ENCODE results near the gene OPTN.
"Not testable (repeated sequence)": the region's sequence is repeated elsewhere in the genome, so short reads cannot be mapped to it uniquely, and the experiment has no call there.

The OPTN gene

GRCh38 chr10:13090289-13090688 is 9.7 kb upstream of the OPTN start:
- no peak for DNase-seq (ENCODE audit: low read depth)

DNA sequence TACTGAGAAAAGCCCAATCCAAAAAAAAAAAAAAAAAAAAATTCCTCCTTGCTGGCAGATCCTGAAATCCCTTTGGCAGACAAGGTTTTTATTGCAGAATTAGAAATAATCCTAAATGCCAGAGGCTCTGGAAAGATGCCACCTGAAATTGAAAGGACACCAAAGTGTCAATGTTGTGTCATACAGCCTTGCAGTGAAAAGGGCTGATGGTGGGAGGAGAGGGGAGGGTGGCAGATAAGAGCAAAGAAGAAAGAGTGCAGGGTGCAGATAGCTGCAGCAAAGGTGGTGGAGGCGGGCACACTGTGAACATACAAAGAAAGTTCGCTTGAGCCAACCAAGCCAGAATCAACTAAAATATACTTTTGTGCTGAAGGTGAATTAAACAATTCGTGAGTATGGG is 8.2 kb upstream of the OPTN start:
- no peak for DNase-seq (ENCODE audit: low read depth)

DNA sequence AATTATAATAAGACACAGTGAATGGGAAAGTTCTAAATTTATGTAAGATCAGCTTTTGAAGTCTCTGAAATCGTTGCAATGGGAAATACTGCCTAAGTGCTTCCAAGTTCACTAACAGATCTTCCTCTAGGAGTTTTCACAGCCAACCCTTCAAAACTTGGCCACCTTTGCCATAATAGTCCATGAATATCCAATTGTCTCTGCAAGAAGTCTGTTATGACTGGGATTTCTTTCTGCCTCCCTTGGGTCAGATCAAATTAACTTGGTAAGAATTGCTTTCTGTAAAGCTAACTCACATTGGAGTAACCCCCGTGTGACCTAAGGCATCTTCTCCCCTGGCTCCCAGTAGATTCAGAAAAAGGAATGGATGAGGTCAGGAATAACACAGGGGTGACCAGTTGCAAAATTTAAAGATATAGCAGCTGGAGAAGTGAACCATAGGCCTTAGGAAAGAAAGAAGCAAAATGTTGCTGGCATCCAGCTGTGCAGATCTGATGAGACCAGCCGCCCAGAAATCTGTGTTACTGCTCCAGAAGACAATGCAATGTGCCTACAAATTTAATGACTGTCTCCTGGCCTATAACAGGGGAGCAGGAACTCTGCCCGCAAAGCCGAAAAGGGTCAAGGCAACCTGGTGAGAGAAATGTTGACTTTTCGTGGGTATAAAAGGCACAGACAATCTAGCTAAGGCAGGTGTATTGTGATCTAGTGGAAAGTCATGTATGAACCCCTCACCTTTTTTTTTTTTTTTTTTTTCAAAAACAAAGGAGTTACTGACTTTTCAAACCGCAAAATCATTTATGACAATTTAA is 7.5 kb upstream of the OPTN start:
- no peak for DNase-seq (ENCODE audit: low read depth)

GRCh38 chr10:13094082-13094481 is 5.9 kb upstream of the OPTN start:
- not testable (repeated sequence) for DNase-seq (ENCODE audit: low read depth)

GRCh38 chr10:13095094-13095493 is 4.9 kb upstream of the OPTN start:
- no peak for DNase-seq (ENCODE audit: low read depth)

DNA sequence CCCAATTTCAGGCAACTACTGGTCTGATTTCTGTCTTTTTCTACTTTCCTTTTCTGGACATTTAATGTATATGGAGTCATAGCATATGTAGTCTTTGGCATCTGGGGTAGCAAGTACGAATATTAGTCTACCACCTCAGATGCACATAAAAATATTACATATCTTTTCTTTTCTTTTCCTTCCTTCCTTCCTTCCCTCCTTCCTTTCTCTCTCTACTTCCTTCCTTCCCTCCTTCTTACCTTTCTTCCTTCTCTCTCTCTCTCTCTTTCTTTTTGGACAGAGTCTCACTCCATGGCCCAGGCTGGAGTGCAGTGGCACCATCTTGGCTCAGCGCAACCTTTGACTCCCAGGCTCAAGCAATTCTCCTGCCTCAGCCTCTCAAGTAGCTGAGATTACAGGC is 4.0 kb upstream of the OPTN start:
- no peak for DNase-seq (ENCODE audit: low read depth)

GRCh38 chr10:13099144-13099665 is 758 bp upstream of the OPTN start:
- no peak for DNase-seq (ENCODE audit: low read depth)

GRCh38 chr10:13100349-13101294 is 659 bp downstream of the OPTN start:
- no peak for DNase-seq (ENCODE audit: low read depth)

GRCh38 chr10:13102002-13102794 is 2.2 kb downstream of the OPTN start:
- DNase-seq (ENCODE audit: low read depth), result no peak

DNA sequence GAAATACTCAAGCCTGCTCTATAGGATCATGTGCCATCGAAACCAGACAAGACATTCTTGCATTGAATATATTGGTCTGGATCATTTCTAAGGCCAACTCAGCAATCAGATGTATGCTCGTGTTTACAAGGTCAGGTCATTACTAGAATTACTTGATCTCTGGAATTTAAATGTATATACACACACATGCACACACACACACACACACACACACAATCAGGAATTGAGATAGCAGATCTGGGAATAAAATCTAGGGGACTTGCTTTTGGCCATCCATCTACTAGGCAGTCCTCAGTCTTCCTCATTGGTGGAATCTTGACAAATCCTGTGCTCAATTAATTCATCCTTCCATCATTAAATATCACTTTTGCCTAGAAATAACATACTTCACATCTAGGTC is 3.6 kb downstream of the OPTN start:
- DNase-seq (ENCODE audit: low read depth), result no peak

DNA sequence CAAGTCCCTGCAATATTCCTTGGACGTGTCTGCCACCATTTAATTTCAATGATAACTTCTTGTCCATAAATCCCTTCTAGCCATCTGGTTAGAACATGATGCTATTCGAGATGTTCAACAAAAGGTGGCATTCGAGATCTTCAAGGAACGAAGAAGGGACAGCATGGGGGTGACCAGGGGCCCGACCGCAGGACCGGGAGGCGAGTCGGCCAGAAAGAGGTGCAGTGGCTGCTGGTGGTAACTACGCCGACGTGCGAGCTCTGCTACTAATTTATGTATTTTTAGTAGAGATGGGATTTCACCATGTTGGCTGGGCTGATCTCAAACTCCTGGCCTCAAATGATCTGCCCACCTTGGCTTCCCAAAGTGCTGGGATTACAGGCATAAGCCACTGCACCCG is 4.7 kb downstream of the OPTN start:
- no peak for DNase-seq (ENCODE audit: low read depth)

GRCh38 chr10:13105184-13105583 is 5.2 kb downstream of the OPTN start:
- DNase-seq (ENCODE audit: low read depth), result no peak

- DNase-seq (ENCODE audit: low read depth), result no peak
These were observed 6.6 kb downstream of the OPTN start for GRCh38 chr10:13106387-13107045.

DNA sequence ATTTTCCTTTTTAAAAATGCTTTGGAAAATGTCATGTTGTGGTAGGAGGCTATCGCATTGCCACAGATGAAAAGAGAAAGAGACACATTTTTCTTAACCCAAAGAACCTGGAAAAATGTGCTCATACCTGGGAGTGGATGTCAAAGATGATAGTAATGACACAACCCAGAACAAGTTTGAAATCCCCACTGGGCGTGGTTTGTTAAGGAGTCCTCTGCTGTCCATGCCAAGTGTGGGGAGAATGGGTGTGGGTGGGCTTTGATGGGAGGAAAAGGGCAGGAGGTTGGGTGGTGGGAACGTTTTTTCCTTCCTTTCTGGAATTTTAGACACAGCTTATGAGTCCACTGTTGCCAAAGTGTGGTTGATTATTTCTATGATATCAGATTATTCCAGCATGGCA is 10.9 kb downstream of the OPTN start:
- no peak for DNase-seq (ENCODE audit: low read depth)

- no peak for DNase-seq (ENCODE audit: low read depth)
These were observed 13.6 kb downstream of the OPTN start for GRCh38 chr10:13113544-13113943.

DNA sequence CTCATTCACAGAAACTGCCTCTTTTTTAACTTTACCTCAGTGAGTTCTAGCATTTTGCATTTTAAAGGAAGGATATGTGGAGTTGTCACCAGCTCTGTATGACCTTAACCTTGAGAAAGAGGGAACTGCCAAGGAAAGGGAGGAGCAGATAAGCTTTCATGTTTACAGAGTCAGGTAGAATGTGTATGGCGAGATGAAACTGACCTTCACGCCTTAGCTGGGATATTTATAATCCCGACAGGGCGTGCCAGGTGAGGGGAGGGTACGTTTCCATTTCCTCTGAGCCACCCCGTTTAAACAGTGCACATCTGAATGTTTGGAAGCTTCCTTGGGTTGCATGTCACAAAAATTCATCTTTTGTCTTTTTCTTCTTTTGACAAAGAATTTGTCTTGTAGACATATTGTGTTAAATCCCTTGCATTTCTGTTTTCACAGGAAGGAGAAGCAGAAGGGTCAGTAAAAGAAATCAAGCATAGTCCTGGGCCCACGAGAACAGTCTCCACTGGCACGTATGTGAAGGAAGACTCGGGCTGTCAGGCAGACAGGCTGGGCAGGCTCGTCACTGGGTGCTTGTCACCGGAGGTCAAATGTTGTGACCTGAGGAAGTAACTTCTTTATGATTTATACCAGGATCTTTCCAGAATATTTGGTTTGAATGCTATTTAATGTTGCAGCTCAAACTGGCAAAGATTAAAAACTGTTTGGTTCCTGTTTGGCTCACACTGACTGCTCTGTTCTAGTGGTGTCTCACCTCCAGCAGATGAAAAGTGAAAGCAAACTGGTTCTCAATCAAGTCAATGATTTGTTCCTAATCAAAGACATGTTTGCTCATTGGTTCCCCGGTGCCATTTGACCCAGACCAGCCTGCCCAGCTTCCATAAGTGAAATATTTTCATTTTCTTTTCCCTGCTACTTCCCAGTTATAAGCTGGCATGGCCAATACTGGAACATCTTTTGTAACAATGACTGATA is 16.2 kb downstream of the OPTN start:
- no peak for DNase-seq (ENCODE audit: low read depth)

DNA sequence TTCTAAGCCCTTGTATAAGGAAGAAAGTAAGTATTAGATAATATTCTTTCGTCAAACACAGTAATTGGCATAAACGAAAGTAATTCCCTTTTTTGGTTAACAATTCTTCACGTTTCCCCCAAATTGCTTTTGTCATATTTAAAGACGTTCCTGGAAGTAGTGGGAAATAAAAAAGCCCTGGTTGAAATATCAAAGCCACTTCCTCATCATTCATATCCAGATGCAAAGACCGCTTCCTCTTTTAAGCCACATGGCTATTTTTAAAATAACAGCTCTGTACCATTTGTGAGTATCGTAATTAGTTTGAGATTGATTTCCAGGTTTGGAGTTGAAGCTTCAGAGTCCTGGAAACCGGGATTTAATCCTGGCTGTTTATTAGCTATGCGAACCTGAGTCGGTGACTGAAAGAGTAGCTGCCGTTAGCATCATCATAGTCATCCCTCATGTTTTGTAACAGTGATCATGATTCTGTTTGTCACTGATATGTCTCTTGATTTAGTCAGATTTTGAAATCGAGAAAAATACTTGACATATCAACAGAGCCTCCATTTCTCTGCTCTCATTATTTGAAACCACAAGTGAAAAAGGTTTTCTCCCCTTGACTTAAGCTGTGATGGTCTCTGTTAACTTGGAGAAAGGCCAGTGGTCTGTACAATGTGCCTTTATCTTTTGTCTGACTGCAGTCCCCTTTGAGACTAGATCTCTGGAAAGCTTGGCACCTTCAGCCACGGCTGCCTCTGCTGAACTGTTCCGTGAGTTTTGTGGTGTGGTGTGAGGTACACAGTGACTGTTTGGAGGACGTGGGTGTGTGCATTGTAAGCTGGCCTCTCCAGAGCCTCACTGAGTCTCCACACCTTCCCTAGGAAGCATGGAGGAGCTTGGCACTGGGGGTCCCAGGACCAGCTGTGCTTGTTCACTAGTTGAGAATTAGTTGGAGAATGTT is 18.1 kb downstream of the OPTN start:
- no peak for DNase-seq (ENCODE audit: low read depth)

DNA sequence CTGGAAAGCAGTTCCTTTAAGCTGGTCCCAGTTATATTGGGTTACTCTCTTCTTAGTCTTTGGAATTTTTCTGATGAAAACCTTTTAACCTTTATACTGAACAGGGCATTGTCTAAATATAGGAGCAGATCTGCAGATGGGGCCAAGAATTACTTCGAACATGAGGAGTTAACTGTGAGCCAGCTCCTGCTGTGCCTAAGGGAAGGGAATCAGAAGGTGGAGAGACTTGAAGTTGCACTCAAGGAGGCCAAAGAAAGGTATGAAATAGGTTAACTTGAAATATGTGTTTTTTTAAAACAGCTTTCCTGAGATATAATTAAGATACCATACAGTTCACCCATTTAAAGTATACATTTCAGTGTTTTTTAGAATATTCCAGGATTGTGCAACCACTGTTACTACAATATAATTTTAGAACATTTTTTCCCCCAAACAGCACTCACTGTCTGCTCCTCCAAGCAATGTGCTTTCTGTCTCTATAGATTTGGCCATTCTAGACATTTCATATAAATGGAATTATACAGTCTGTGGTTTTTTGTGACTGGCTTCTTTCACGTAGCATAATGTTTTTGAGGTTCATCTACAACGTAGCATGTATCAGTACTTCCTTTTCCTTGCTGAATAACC is 18.9 kb downstream of the OPTN start:
- DNase-seq (ENCODE audit: low read depth), result no peak

Data from HS-27A (cell line).